GM19043 (cell line): ENCODE results near the gene NOP9.

Experiments used
- ATAC-seq: cut with Tn5 transposase; IDR thresholded peaks from one replicate; pipeline ENCODE4 v1.9.1; 2021; ENCODE audit warnings: low read depth; ENCODE audit not compliant: unreplicated experiment

Gene NOP9

GRCh38 chr14:24262821-24263733 lies 36.6 kb upstream of the NOP9 start, which contains the start of gene TGM1:
TGM1 (minus strand) TSS chr14:24263177; CDS start chr14:24262352, 825 bp downstream.
- ATAC-seq, result no peak

- ATAC-seq, result no peak
Measured at GRCh38 chr14:24263848-24264247, 35.8 kb upstream of the NOP9 start.

GRCh38 chr14:24264298-24264697 lies 35.4 kb upstream of the NOP9 start:
- ATAC-seq, result no peak

DNA sequence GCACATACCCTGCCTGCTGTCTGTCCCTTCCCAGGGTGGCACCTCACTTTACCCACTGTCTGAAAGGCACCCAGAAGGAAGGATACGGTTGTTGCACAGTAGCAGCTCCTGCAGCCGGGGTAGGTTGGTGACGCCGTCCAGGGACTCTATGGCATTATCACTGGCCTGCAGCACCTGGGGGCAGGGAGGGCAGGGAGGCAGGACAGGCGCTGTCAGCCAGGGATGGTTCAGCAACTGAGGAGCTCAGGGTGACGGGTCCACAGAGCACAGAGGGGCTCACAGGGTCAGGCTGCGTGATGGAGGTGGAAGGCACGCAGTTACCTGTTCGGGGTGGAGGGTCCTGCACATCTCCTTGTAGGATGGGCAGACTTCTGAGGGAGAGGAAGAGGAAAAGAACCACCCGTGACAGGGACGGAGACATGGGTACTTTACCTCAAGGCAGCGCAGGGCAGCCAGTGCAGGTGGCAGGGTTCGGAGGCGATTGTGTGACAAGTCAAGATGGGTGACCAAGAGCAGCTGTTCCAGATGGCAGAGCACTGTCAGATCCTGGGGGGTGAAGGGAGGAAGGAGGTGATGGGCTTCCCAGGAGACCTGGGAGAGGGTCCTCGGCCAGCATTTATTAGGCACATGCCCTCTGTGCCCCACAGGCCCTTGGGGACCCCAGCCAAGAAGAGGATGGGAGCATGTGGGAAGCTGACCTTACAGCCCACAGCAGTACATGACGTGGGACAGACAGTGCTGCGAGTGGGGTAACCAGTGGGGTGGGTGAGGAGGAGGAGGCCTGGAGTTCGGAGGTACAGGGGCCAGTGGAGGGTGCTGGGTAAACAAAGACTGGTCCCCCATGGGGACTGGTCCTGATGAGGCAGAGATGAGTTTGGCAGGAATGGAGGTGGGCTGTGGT lies 33.1 kb upstream of the NOP9 start:
- ATAC-seq, result no peak

GRCh38 chr14:24267516-24267915 lies 32.1 kb upstream of the NOP9 start:
- no peak for ATAC-seq

- no peak for ATAC-seq
Measured at GRCh38 chr14:24268225-24268624, 31.4 kb upstream of the NOP9 start.

DNA sequence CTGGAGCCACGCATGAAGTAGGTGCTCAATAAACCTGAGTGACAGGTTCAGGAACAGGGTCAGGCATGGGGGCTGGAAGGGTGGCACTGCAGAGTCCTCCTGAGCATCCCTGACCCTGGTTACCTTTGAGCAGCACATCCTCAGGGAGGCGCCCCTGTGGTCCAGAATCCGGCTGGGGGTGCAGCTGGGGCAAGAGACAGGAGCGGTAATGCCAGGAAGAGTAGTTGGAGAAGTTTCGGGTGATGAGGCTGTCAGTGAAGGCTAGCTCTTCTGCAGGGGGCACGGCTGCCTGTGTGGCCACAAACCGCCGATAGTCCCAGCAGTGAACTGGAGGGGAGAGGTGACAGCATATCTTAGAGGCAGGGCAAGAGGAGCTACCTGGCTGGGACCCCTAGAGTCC lies 30.3 kb upstream of the NOP9 start:
- no peak for ATAC-seq

DNA sequence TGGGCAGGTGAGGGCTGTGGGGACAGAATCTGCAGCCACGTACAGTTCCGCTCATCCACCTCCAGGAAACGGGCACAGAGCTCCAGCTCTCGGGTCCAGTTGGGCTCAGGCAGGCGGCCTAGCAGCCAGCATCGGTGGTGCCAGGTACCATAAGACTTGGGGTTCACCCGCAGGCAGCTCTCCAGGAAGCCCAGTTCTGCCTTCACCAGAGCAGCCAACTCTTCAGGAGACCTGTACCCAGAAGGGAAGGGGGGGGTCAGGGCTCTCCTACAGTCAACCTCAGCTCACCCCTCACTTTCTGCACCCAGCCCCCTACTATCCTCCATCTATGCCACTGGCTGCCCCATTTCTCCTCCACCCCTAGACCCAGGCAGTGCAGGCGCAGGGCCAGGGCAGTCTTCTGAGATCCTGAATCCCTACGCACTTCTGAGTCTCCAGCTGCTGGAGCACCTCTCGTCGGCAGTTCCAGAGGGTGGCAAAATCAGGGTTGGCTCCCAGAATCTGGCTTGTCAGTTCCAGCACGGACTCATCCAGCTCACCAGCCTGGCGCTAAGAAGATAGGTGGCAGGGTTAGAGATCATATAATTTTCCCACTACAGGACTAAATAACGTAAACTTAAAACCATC lies 29.6 kb upstream of the NOP9 start:
- ATAC-seq, result no peak

DNA sequence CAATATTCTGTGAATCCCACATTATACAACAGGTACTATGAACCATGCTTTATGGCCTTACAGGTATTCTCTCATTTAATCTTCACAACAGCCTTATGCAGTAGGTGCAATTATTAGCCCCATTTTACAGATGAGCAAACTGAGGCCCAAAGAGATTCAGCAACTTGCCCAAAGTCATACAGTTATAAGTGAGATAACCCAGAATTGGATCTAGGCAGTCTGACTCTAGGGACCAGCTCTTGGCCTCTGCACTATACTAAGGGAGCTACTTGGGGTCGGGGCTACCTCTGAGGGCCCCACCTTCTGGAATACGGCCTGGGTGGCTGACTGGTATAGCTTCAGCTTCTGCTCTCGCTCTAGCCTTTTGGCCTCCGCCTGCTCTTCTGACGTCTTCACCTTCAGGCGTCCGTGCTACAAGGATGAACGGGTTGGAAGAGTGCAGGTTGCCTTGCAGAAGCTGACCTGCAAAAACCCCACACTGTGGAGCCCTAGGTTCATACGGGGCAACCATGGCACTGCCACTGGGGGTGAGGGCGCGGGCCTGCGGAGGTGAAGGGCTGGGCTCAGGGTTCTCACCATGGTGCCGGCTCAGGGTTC lies 29.0 kb upstream of the NOP9 start:
- ATAC-seq, result no peak

- ATAC-seq, result peak; percentile 86
Measured at GRCh38 chr14:24271134-24271833, 28.4 kb upstream of the NOP9 start, which contains the start of gene RABGGTA. RABGGTA (minus strand) TSS chr14:24271597; CDS start chr14:24271115, 482 bp downstream.

GRCh38 chr14:24271834-24272263 lies 27.8 kb upstream of the NOP9 start:
- ATAC-seq, result no peak

- ATAC-seq, result no peak
Measured at GRCh38 chr14:24272467-24272866, 27.2 kb upstream of the NOP9 start.

GRCh38 chr14:24273422-24273998 lies 26.1 kb upstream of the NOP9 start:
- no peak for ATAC-seq

DNA sequence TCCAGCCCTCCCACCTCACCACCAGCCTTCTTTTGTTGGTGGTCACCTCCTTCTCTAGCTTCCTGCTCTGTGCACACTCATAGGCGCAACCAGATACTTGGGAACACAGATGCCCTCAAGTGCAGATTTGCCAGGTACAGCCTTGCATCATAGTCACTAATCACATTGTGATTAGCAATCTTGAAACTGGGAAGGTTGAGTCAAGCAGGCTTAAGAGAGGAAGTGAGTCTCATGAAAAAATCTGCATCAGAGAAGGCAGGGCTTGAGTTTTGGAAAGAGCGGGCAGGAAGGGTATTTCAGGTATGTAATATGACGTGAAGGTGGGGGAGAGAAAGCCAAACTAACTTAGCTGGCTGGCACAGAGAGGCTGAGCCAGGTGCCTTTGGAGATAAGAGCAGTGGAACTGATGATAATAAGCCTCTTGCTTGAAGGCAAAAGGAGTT lies 25.5 kb upstream of the NOP9 start:
- peak; percentile 35 for ATAC-seq

- no peak for ATAC-seq
Measured at GRCh38 chr14:24277071-24277470, 22.6 kb upstream of the NOP9 start.

DNA sequence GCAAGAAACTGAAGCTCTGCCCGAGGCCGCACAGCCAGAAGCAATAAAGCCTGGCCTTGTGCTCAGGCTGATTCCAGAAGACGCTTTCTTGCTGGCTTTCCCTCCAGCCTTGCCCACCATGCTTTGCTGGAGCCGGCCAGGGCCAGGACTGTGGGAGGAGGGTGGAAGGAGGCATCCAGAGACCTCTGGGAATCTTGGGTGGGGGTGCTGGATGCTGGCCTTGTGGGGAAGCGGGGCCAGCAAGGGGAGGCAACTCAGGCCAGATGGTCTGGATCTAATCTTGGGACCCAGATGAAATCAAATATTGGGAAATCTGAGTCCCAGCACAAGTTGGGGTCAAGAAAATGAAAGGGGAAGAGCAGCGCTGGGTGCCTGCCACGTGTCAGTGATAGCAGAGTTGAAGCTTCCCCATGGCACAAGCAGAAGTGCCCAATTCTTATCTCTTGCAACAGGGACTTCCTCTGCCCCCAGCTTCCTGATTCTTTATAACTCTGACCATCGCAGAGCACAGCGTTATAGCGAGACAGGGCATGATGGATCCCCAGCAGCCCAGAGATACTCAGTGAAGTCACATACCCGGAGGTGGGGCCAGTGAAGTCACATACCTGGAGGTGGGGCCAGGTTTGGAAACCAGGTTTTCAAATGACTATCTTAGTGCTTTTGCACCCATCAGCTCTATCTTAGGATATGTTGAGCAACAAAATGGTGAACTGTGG lies 21.9 kb upstream of the NOP9 start:
- no peak for ATAC-seq

DNA sequence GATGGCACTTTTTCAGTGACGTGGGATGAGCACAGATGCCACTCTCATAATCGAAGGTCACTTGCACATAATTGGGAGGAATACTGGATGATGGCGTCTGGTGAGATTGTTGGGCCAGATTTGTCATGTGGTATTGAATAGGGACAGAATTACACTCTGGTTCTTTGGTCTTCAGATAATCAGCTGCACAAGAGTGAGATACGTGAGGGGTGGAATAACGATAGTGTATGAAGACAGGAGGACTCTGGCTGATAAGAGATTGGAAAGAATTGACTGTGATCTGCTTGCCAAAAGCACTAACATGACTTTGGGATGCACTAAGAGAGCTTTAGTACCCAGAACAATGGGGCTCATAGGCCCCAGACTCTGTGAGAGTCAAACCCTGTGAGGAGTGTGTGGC lies 21.2 kb upstream of the NOP9 start:
- no peak for ATAC-seq

- ATAC-seq, result no peak
Measured at GRCh38 chr14:24279301-24280186, 20.1 kb upstream of the NOP9 start.
